GM21717 (cell line): Measurements from ENCODE around the gene CAMTA1.

Experiments used
- ATAC-seq: cut with Tn5 transposase; IDR thresholded peaks from one replicate; pipeline ENCODE4 v1.9.1; 2021; ENCODE audit warnings: mild to moderate bottlenecking, moderate library complexity; ENCODE audit not compliant: unreplicated experiment

CAMTA1 gene

DNA sequence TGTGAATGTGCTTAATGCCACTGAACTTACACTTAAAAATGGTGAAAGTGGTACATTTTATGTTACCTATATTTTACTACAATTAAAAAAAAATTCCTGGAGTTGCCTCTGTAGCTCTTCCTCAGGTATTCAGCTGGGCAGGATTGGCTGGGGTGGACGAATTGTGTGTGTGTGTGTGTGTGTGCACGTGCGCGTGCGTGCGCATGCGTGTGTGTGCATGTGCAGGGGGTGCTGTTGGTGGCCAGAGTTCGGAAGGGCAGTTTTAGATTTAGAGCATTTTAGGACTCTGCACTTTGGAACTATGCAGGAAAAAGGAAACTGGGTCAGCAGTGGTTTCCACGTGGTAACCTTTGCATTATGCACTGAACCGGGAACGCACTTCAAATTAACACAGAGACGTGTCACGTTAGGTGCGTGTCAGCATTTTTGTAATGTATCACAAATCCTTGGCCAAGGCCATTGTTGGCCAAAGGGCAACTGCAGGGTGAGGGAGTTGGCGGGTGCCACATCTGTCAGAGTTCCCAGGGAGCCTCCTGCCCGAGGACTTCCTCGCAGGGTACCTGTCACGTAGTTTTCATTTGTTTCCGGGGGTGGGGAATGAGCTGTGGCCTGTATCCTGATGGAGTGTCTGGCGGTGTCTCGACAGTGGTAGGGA is 312.8 kb downstream of the CAMTA1 start:
- ATAC-seq, result no peak

DNA sequence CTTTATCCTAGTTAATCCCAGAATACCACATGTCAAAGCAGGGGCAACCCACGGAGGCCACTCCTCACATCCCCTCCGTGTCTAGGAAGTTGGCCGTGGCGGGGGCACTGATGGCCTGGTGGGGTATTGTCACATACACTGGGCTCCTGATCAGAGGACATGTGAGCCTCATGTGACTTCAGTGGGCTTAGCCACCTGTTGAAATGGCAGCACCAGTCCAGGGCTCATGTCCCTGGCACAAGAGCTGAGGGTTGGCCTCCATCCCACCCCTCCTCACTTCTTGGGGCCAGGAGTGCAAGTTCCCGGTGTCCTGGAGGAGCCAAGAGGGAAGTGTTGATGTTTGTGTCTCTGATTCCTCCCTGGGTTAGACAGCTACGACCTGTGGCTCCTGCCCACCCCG is 313.4 kb downstream of the CAMTA1 start:
- ATAC-seq, result no peak

DNA sequence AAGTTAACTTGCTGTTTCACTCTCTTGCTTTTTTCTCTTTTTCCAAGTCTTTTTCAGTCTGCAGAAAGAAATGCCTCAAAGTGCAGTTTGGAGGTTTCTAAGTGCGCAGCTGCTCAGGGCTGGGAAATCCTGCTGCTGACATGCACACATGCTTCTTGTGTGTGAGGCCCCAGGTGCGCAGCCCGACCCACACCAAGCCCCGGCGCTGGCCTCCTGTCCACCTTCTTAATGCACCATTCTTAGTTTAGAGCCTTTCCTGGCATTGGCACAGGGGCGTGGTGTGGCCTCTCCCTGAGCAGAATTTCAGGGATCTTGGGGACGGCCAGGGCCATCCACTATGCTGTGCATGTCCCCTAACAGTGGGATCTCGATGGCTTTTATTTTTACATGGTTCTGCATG is 315.2 kb downstream of the CAMTA1 start:
- ATAC-seq, result no peak

DNA sequence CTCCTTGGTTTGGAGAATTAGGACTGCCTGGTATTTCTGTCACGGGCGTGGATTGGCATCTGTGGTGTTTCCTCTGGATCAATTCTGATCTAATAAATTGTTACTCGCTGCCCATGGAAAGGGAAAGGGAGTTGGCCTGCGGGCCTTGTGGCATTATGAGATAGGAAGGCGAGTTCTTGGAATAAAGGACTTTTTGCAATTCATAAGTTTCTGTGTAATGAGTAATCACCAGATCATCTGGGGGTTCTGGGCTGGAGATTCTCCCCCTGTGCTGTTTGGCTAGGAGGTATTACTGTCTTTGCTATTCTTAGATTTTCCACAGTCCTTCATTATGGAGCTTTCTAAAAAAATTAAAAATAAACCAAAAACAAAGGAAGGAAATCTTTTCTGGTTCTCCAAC is 315.9 kb downstream of the CAMTA1 start:
- no peak for ATAC-seq

DNA sequence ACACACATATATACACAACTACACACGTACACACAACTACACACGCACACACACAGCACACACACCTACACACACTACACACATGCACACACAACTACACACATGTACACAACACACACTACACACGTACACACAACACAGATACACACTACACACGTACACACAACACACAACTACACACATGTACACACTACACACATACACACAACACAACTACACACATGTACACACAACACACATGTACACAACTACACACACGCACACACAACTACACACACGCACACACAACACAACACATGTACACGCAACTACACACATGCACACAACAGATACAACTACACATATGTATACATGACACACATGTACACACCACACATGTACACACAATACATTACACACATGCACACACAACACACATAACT is 318.1 kb downstream of the CAMTA1 start:
- no peak for ATAC-seq

DNA sequence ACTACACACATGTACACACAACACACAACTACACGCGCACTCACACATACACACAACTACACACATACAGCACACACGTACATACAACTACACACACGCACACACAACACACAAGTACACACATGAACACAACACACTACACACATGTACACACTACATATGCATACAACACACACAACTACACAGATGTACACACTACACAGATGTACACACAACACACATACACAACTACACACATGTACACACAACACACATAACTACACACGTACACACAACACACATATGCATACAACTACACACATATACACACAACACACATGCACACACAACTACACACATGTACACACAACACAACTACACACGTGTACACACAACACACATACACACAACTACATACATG is 318.6 kb downstream of the CAMTA1 start:
- no peak for ATAC-seq

DNA sequence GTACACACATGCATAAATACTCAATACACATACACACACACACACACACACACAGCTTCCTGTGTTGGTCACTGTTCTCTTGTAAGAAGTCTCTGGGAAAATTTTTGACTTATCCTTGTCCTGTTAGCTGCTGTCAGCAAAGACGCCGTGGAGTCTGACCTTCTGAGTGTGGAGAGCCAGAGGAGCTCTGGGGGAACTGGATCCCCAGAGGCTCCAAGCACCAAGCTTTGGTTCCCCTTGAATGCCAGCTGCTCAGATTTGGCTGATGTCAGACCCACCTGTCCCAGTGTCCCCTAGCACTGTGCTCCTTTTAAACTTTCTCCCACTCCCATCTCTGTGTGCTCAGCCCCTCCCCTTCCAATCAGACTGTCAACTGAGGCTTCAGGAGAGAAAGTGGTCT is 319.1 kb downstream of the CAMTA1 start:
- no peak for ATAC-seq

DNA sequence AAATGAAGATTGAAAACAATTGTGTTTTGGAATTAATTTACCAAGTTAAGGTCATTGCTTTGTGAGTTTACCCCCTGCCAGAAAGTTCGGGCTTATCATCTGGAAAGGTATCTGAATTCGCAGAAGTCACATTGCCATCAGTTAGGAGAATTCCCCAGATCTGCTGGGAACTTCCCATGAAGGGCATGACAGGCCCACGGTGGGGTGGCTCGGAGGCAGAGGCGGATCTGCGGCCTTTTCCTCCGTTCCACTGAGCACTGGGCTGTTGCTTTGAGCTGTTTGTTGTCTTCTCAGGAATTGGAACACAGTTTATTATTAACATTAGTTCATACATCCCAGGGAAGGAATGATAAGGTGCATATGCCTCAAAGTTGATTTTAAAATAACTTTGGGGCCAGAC is 320.0 kb downstream of the CAMTA1 start:
- ATAC-seq, result no peak

DNA sequence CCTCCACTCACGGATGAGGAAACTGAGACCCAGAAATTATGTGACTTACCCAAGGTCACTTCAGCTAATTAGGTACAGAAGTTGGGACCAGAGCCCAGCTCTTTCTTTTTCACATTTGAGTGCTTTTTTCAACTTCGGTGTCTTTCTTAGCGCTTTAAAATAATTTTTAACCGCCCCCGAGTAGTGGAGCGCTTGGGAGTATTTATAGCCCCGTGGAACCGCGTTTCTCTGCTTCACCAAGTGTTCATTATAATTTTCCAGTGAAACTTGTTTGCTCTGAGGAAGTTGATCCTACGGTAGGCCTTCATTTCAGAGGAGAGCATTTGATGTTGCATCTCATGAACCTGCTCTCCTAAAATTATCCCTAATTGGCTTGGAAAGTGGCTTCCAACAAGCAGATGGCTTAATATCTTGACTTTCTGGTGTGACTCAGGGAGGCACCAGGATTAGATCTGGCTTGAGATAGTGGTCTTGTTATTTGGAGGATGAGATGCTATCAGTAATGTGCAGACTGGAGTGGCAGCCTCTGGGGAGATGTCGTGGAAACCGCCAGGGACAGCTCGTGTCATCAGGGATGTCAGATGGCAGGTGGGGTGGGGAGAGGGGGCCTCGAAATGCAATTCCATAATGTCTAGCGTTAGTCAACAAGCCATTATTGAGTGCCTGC is 321.3 kb downstream of the CAMTA1 start:
- ATAC-seq, result no peak

DNA sequence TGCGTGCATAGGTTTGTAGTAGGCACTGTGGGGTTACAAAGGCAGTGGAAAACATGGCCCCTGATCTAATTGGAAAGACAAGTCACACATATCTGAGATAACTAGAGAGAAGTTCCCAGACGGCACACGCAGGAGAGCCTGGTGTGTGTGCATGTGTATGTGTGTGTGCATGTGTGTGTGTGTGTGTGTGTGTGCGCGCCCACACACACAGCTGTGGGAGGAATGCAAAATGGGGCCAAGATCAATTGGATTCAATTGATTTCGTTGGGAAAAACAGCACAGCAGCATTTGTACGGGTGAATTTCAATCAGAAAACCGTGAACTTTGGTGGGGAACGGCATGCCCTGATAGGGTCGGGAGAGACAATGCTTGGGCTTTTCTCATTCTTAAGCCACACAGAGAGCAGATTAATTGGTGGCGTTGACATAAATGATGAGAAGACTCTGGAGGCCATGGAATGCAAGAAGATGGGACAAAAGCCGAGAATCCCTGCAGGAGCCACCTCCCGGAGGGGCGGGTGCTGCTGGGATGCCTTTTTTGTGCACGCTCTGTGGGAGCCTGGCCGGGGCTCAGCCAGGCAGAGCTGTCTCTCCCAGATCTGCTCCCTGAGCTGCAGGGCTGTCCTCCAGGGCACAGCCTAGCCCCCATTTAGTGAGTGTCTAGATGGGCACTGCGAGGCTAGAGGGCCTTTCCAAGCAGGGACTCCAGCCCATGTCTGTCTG is 322.0 kb downstream of the CAMTA1 start:
- no peak for ATAC-seq

DNA sequence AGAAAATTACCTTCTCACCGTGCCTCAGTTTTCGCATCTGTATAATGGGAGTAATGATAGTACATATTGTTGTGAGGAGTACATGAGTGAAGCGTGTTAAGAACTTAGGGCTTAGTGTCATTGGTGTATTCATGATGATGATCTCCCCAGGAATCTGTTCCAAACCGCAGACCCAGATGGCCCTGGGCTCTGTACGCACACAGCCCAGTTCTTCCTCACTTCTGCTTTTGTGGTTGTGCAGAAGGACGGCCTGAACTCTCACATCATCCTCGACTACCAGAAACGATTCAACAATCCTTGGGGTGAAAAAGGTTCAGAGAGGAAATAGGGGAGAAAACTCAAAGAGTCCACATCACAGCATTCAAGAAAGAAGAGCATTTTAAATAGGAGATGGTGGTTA is 323.0 kb downstream of the CAMTA1 start:
- no peak for ATAC-seq

DNA sequence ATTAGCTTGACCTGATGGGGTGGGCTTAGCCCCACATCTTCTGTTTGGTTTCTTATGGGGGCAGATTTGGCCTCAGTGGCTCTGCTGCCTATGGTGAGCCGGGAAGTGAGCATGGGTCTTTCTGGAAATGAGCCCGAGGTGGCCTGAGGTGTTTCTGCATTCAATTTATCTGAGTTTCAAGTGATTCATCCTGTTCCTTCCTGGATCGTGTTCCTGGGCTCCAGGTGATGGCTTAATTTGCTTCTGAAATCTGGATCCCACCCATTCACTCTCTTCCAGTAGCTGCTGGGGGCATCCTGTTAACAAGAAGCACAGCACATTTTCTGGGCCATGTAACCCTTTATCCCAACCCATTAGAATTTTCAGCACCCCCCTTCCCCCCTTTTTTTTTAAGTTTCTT is 324.6 kb downstream of the CAMTA1 start:
- ATAC-seq, result no peak

DNA sequence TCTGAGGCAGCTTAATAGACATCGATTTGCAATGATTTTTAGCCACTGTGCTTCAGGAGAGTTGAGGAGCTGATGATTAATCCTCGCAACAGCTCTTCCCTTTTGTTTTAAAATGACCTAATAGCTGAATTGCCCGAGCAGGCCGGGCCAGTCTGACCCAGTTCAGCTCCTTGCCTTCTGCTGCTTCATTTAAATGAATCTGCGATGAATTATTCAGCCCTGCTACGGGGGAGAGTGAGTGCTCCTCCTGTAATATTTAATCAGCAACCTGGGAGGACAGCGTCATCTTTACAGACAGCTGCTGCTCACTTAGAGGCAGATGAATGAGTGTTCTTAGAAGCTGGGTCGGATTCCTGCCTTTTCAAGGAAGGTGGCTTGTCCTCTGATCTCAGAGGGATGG is 325.1 kb downstream of the CAMTA1 start:
- no peak for ATAC-seq

DNA sequence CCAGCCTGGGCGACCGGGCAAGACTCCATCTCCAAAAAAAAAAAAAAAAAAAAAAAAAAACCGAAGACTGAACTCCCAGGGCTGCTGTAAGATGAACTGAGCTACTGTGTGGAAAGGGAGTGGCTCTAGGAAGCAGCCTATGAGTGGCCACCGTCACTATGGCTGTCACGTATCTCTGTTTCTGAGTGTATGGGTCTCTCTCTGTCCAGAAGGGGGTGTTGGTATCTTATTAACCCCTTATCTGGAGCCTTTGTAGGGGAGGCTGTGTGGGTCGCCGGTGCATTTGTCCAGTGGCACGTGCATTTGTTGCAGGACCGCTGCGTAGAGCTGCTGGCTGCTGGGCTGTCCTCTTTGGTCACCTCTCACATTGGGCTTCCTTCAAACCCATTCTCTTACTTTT is 326.6 kb downstream of the CAMTA1 start:
- ATAC-seq, result no peak

DNA sequence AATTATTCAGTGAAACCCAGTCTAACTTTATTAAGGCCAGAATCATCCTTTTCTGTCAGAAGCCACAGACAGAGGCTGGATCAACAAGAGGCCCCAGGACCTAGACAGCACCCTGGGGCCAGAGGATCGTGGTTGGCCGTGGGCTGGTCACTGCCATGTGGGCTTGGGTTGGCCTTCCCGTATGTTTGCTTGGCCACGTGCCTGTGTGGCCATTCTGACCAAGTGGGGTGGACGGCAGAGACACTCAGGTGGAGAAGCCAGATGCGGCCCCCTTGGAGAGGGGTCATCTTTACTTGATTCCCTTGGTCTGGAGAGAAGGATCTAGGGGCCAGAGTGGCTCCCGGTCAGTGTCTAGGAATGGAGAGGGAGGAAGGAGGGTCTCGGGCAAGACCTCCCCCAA is 327.9 kb downstream of the CAMTA1 start:
- no peak for ATAC-seq

DNA sequence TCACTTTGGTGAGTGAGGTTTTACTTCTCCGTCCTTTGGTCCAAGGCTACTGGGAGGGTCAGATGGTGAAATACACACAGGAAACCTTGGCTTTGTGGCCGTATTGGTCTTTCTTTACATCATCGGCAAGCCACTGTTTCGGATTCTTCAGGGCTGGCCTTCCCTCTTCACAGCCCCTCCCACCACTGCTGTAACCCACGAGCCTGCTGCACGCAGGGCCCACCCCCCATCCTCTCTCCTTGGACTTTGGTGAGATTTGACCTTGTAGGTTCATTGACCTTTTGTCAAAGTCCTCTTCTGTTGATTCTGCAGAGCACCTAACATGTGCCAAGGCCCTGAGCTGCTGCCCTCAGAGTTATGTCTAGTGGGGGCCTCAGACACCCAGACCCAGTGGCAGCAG is 328.6 kb downstream of the CAMTA1 start:
- ATAC-seq, result no peak

DNA sequence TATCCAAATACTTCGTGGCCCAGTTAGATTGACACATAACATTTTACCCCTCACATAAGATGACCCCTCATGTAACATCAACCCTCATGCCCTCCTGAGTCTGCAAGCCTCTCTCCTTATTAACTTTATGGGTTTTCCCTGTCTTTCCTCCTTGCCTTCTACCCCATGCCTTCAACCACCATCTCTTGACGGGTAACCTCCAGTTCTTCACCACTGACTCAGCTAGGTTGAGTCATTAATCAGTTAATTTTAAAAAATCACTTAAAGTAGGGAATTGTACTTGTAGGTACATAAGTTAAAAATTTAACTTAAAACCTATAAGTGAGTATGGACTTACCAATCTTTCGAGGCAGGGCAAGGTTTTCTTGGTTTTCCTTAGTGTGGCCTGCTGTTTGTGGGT is 330.7 kb downstream of the CAMTA1 start:
- no peak for ATAC-seq

DNA sequence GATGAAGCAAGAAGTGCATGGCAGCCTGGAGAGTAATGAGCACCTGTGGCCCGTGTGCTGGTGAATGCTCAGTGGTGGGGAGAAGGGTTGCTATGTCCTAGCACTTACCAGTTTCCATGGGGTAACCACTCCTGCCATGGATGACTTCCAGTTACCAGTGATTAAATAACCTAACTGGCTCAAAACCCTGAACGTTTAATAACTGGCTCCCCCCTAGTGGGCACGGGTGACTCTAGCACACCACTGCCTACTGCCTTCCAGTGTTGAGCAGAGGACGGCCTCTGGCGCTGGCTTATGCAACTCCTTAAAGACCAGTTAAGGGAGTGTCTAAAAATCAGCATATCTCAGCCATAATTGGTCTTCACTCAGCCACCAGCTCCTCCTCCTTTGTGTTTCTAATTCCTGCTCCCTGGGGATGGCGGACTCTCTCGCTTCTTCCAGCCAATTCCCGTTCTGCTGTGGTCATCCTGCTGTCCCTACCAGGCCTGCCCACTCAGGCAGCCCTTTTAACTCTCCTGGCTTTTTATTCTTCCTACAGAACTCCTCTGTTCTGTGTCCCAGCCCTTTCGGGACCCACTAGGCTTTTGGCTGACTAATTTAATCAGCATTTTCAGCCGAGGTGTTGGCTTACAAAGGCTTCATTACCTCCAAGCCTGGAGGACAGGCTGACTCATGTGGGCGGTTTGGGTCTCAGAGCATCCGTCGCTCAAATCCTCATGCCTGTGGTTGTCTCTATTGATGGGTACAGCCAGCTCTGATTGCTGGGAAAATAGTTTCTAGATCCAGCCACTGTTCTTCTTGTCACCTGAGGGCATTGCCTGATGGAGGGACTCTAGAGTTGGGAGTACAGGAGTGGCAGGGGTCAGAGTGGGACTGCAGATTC is 332.4 kb downstream of the CAMTA1 start:
- ATAC-seq, result no peak

DNA sequence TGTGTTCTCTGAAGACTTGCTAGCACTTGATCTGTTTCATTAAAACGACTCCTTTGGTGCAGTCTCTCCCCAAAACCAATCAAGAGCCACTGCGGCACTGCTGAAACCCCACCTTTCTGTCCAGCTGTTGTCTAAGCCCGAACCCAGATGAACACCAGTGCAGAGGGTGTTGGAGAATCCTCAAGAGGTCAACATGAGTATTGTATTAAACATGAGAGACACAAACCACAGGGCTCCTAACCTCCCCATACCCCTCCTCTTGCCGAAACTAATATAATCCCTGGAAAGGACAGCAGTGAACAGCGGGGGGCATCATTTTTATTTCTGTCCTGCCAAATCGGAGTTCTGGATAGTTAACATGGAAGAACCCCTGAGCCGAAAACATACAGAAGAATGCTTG is 333.9 kb downstream of the CAMTA1 start:
- ATAC-seq, result no peak

DNA sequence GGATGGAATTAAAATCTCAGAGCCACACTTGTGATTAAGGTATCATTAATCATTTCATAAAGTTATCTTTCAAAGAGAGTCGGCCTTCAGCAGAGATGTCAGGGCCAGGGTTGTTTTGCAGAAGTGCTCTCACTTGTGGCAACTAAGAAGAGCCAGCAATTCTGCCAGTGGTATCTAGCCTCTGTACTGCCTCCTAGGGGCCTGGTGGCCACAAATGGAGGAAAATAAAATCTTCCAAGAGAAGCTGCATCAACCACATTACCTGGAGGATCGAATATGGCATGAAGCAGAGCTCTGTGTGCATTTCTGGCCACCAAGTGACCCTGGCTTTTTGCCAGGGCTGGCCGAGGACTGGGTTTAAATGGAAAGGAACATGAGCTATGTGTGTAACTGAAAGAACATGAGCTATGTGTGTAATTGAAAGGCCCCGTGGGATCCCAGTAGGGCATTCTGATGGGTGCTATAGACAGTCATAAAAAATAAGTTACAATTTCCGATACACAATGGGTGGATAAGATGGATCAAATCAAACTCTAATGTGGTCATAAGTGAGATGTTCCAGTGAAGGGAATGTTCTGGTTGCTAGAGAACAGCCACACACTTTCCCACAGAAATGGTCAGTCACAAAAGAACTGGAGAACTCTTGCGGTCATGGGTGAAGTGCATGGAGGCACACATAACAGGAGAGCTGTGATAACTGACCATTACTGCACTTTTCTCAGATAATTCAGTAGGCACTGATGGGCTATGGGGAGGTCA is 335.8 kb downstream of the CAMTA1 start:
- ATAC-seq, result no peak

DNA sequence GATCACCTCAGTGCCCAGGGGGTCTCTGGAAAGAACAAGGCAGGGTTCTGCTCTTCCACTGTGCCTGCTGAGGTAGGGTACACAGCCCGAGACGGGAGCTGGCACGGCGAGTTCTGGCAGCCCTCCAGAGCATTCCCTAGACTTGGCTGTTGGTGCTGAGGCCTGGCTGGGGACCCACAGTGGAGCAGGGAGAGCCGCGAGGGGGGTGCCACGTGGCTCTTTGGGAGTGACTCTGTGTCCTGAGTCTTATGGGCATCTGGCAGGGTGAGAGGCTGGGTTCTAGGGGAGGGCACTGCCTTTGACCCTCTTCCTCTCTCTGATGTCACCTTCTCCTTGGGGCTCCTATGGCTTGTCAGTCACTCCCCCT is 336.4 kb downstream of the CAMTA1 start:
- no peak for ATAC-seq
